OCI-LY1 (cell line): ENCODE data around the gene CEP128.

Source experiments
- H2AFZ ChIP-seq: fragments of 200-600 bp; sonication (generic), shearing (Covaris generic); 2 replicates; pipeline ENCODE4 v1.6.0; 2014; ENCODE audit warnings: antibody characterized with exemption, mild to moderate bottlenecking, low read length
- H3F3A ChIP-seq: fragments of 200-600 bp; sonication (generic), shearing (Covaris generic); 2 replicates; pipeline ENCODE4 v1.6.0; 2014; ENCODE audit warnings: mild to moderate bottlenecking, antibody characterized with exemption, low read length, moderate library complexity; ENCODE audit not compliant: insufficient read depth
- H3K27ac ChIP-seq: fragments of 200-600 bp; sonication (generic); 2 replicates; pipeline ENCODE4 v1.5.1; 2014; ENCODE audit warnings: low read length, mixed run types, mild to moderate bottlenecking, low read depth; ENCODE audit not compliant: poor library complexity, severe bottlenecking
- H3K27me3 ChIP-seq: fragments of 200-600 bp; sonication (generic); 2 replicates; pipeline ENCODE4 v1.6.0; 2014; ENCODE audit warnings: antibody characterized with exemption, mild to moderate bottlenecking, low read length, moderate library complexity; ENCODE audit not compliant: insufficient read depth
- H3K36me3 ChIP-seq: fragments of 200-600 bp; sonication (generic); 2 replicates; pipeline ENCODE4 v1.6.1; 2014; ENCODE audit warnings: mild to moderate bottlenecking, antibody characterized with exemption, low read length, moderate library complexity, mixed read lengths; ENCODE audit not compliant: insufficient read depth
- H3K4me1 ChIP-seq: fragments of 200-600 bp; sonication (generic); 2 replicates; pipeline ENCODE4 v1.5.1; 2014; ENCODE audit warnings: mild to moderate bottlenecking, low read length, moderate library complexity; ENCODE audit not compliant: insufficient read depth, severe bottlenecking
- H3K4me2 ChIP-seq: fragments of 200-600 bp; sonication (generic), shearing (Covaris generic); 2 replicates; pipeline ENCODE4 v1.6.1; 2014; ENCODE audit warnings: low read length
- H3K4me3 ChIP-seq: fragments of 200-600 bp; sonication (generic); 2 replicates; pipeline ENCODE4 v1.5.1; 2014; ENCODE audit warnings: low read length, low read depth, mild to moderate bottlenecking, mixed read lengths; ENCODE audit not compliant: poor library complexity, severe bottlenecking
- H3K79me2 ChIP-seq: fragments of 200-600 bp; shearing (Covaris generic); 2 replicates; pipeline ENCODE4 v1.6.1; 2016; ENCODE audit warnings: mixed run types, low read length, mixed read lengths; ENCODE audit not compliant: insufficient read depth
- H3K9ac ChIP-seq: fragments of 200-600 bp; sonication (generic), shearing (Covaris generic); 2 replicates; pipeline ENCODE4 v1.6.1; 2014; ENCODE audit warnings: mild to moderate bottlenecking, low read length, mixed read lengths
- H3K9me2 ChIP-seq: fragments of 200-600 bp; sonication (generic), shearing (Covaris generic); 2 replicates; pipeline ENCODE4 v1.6.1; 2014; ENCODE audit warnings: low read depth, mild to moderate bottlenecking, low read length, mixed read lengths
- H3K9me3 ChIP-seq: fragments of 200-600 bp; shearing (Covaris generic); 2 replicates; pipeline ENCODE4 v1.6.1; 2014; ENCODE audit warnings: low read length, mixed read lengths
- H4K20me1 ChIP-seq: fragments of 200-600 bp; sonication (generic), shearing (Covaris generic); 2 replicates; pipeline ENCODE4 v1.6.0; 2016; ENCODE audit warnings: mild to moderate bottlenecking, low read length; ENCODE audit not compliant: insufficient read depth
- EZH2 ChIP-seq: fragments of 200-600 bp; sonication (generic), shearing (Covaris generic); IDR thresholded peaks from 2 replicates; pipeline ENCODE4 v1.8.0; 2017; ENCODE audit warnings: borderline replicate concordance, mixed run types, mild to moderate bottlenecking, antibody characterized with exemption, low read length, moderate library complexity, mixed read lengths
- TF ChIP-seq, protein P1 (sequence below): fragments of 200-600 bp; sonication (generic), shearing (Covaris generic); IDR thresholded peaks from 2 replicates; pipeline ENCODE4 v1.5.1; 2017; ENCODE audit warnings: mild to moderate bottlenecking, antibody characterized with exemption, low read length, moderate library complexity, mixed read lengths

CEP128 gene

DNA sequence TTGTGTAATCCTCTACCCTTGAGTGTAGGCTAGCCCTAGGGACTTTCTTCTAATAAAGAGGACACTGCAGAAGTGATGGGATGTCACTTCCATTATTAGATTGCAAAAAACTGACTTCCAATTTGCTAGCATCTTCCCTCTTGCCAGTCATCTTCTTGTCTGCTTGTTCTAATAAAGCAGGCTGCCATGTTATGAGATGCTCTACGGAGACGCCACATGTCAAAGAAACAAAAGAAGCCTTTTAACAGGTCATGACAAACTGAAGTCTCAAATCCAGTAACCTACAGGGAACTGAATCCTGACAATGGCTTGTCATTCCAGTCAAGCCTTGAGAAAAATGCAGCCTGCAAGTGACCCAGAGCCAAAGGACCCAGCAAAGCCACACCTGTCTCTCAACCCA is 76.0 kb downstream of the CEP128 start:
- peaks cover 8% of the 10 kb centered on the region for H3K36me3 ChIP-seq
- H3K79me2 ChIP-seq, result no peaks in the 10 kb centered on the region
- H3K27me3 ChIP-seq, result no peaks in the 10 kb centered on the region
- no peak overlapping the region for H3K4me2 ChIP-seq
- H3F3A ChIP-seq, result no peaks in the 10 kb centered on the region
- H3K4me1 ChIP-seq, result no peaks in the 10 kb centered on the region
- H3K4me3 ChIP-seq, result no peak overlapping the region
- H4K20me1 ChIP-seq, result no peaks in the 10 kb centered on the region
- TF ChIP-seq EZH2, result no peak
- TF ChIP-seq, protein P1, sequence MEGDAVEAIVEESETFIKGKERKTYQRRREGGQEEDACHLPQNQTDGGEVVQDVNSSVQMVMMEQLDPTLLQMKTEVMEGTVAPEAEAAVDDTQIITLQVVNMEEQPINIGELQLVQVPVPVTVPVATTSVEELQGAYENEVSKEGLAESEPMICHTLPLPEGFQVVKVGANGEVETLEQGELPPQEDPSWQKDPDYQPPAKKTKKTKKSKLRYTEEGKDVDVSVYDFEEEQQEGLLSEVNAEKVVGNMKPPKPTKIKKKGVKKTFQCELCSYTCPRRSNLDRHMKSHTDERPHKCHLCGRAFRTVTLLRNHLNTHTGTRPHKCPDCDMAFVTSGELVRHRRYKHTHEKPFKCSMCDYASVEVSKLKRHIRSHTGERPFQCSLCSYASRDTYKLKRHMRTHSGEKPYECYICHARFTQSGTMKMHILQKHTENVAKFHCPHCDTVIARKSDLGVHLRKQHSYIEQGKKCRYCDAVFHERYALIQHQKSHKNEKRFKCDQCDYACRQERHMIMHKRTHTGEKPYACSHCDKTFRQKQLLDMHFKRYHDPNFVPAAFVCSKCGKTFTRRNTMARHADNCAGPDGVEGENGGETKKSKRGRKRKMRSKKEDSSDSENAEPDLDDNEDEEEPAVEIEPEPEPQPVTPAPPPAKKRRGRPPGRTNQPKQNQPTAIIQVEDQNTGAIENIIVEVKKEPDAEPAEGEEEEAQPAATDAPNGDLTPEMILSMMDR, result no peak
- H3K27ac ChIP-seq, result no peak overlapping the region
- H2AFZ ChIP-seq, result no peak overlapping the region
- peaks cover 13% of the 10 kb centered on the region for H3K9me3 ChIP-seq
- H3K9ac ChIP-seq, result no peak overlapping the region
- H3K9me2 ChIP-seq, result no peaks in the 10 kb centered on the region

DNA sequence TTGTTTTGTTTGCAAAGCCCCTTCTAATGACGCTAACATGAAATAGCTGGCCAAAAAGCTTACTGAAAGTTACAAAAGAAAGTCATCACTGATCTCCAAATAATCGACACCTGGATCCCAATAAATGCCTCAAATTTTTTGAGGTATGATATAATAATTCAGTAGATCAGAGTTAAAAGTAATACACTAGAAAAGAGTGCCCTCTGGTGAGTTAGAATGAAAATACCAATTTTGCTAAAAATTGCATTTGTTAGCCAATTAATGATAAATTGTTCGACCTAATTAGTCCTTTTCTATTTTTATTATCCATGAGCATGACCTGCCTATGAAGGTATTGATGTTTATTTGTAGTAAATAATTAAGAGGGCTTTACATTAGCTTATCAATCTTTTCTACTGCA is 78.6 kb downstream of the CEP128 start:
- peaks cover 14% of the 10 kb centered on the region for H3K36me3 ChIP-seq
- H3K4me3 ChIP-seq, result no peak overlapping the region
- no peaks in the 10 kb centered on the region for H3K27me3 ChIP-seq
- no peak overlapping the region for H2AFZ ChIP-seq
- no peak overlapping the region for H3K9ac ChIP-seq
- no peak overlapping the region for H3K27ac ChIP-seq
- H3F3A ChIP-seq, result no peaks in the 10 kb centered on the region
- peaks cover 6% of the 10 kb centered on the region; the same call in 1 of the 2 replicates for H3K9me3 ChIP-seq
- H3K9me2 ChIP-seq, result no peaks in the 10 kb centered on the region
- H3K4me1 ChIP-seq, result no peaks in the 10 kb centered on the region
- H4K20me1 ChIP-seq, result no peaks in the 10 kb centered on the region
- H3K79me2 ChIP-seq, result no peaks in the 10 kb centered on the region
- no peak for TF ChIP-seq EZH2
- TF ChIP-seq, protein P1, result peak; percentile 51; the same call in 1 of the 2 replicates
- no peak overlapping the region for H3K4me2 ChIP-seq

DNA sequence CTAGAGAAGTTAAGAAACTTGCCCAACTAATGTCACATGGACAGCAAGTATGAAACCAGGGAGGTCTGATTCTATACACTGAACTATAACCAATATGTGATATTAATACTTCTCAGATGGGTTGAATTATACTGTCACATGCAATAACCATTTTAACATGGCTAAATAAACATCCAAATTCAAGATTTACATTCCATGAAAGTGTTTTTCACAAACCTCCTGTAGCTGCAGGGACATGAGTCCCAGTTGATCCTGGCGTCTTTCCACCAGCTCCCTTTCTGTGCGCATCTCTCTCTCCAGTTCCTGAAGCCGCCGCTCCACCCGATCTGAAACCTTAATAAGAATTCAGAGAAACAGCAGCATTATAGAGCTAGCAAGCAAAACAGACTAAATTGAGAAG is 79.0 kb downstream of the CEP128 start:
- Histone ChIP-seq H3K4me3 (no peak overlapping the region), H3K4me2 (no peak overlapping the region), H3K27me3 (no peaks in the 10 kb centered on the region), H3K4me1 (no peaks in the 10 kb centered on the region), H3K9me3 (peaks cover 3% of the 10 kb centered on the region; the same call in 1 of the 2 replicates), H3K9ac (no peak overlapping the region), H3K36me3 (peaks cover 15% of the 10 kb centered on the region), H3K79me2 (no peaks in the 10 kb centered on the region), H4K20me1 (no peaks in the 10 kb centered on the region), H2AFZ (no peak overlapping the region), H3K9me2 (no peaks in the 10 kb centered on the region), H3F3A (no peaks in the 10 kb centered on the region), H3K27ac (no peak overlapping the region)
- TF ChIP-seq, protein P1, result no peak
- TF ChIP-seq EZH2, result no peak
